Endothelial cell of umbilical vein (primary cell): ENCODE results near the gene CD163. TPM values are rescaled to one million over a fixed set of nuclear protein-coding genes. Genes with fewer than 3 reads are reported as not detected.

ENCODE experiments used
- BruUV-seq: library from RNA; stranded (reverse); fragments of 400-500 nt; replicated peaks from 2 replicates; lab custom pipeline; 2021; lab: Mats Ljungman, UMichigan
- CTCF ChIA-PET: fragments of 300-600, 350-600 bp; sonication (Branson Sonifier 250); formaldehyde crosslinking; loops from one replicate; lab custom pipeline; 2021; ENCODE audit warnings: antibody characterized with exemption, inconsistent platforms; lab: Charles Lee
- POLR2A ChIA-PET: fragments of 300-600, 350-600 bp; sonication (Branson Sonifier 250); formaldehyde crosslinking; loops from one replicate; lab custom pipeline; 2021; ENCODE audit warnings: antibody characterized with exemption, inconsistent platforms; lab: Charles Lee
- DNase-seq: peaks from one replicate; pipeline ENCODE4 v3.0.0-alpha.2; 2011; ENCODE audit warnings: low read depth, low spot score
- FAIRE-seq: peaks from 2 replicates; lab custom pipeline; 2011; peaks lifted over from hg19 to GRCh38; lab: Jason Lieb, UNC
- H2AFZ ChIP-seq: 2 replicates; pipeline ENCODE4 v1.6.0; 2012; ENCODE audit warnings: low read depth, low read length, control low read depth, inconsistent platforms
- H3K27ac ChIP-seq: 2 replicates; pipeline ENCODE4 v1.5.1; 2011; ENCODE audit warnings: low read depth, mild to moderate bottlenecking, control low read depth, low read length, moderate library complexity; ENCODE audit not compliant: insufficient read depth
- H3K27me3 ChIP-seq, 2 experiments: 2 replicates each; pipeline versions ENCODE4 v1.6.0 to v1.6.1; 2011; ENCODE audit warnings: low read length in 2 of 2, mixed read lengths in 1 of 2; ENCODE audit not compliant: control insufficient read depth in 2 of 2, insufficient read depth in 2 of 2
- H3K36me3 ChIP-seq, 2 experiments: 2 replicates in 1 of 2; 3 replicates in 1 of 2; pipeline ENCODE4 v1.5.1; 2011; ENCODE audit warnings: low read length in 2 of 2, mild to moderate bottlenecking in 1 of 2, moderate library complexity in 1 of 2; ENCODE audit not compliant: control insufficient read depth in 2 of 2, insufficient read depth in 2 of 2; ENCODE audit errors: extremely low read depth in 1 of 2
- H3K4me1 ChIP-seq: 3 replicates; pipeline ENCODE4 v1.5.1; 2011; ENCODE audit warnings: mild to moderate bottlenecking, low read length; ENCODE audit not compliant: control insufficient read depth, insufficient read depth; ENCODE audit errors: extremely low read depth
- H3K4me2 ChIP-seq: 2 replicates; pipeline ENCODE4 v1.6.1; 2011; ENCODE audit warnings: low read length, control low read depth, mixed read lengths; ENCODE audit not compliant: insufficient read depth
- H3K4me3 ChIP-seq, 3 experiments: fragments of 200-600 bp in 1 of 3; sonication (generic), shearing (Covaris generic) in 1 of 3; replicated peaks in 1 of 3; 2 replicates each; pipeline ENCODE4 v1.5.1; 2011 to 2016; ENCODE audit warnings: control low read depth in 3 of 3, low read length in 3 of 3, mild to moderate bottlenecking in 2 of 3, inconsistent platforms in 1 of 3, low read depth in 1 of 3, moderate library complexity in 1 of 3; ENCODE audit not compliant: insufficient read depth in 1 of 3
- H3K79me2 ChIP-seq: 2 replicates; pipeline ENCODE4 v1.6.0; 2012; ENCODE audit warnings: low read length, inconsistent platforms; ENCODE audit not compliant: control insufficient read depth, insufficient read depth
- H3K9ac ChIP-seq: replicated peaks from 2 replicates; pipeline ENCODE3; 2011; ENCODE audit warnings: low read length, control low read depth; ENCODE audit not compliant: insufficient read depth; ENCODE audit errors: extremely low read depth
- H3K9me1 ChIP-seq: replicated peaks from 3 replicates; pipeline ENCODE4 v1.6.0; 2011; ENCODE audit warnings: mild to moderate bottlenecking, low read length; ENCODE audit not compliant: control insufficient read depth, insufficient read depth; ENCODE audit errors: extremely low read depth
- H3K9me3 ChIP-seq: replicated peaks from 2 replicates; pipeline ENCODE4 v1.5.1; 2012; ENCODE audit warnings: low read length, inconsistent platforms; ENCODE audit not compliant: control insufficient read depth, insufficient read depth
- H4K20me1 ChIP-seq: replicated peaks from 2 replicates; pipeline ENCODE3; 2011; ENCODE audit warnings: mild to moderate bottlenecking, low read length; ENCODE audit not compliant: control insufficient read depth, insufficient read depth; ENCODE audit errors: extremely low read depth
- CTCF ChIP-seq, 2 donors: IDR thresholded peaks; 1 replicate in 1 of 2; 2 replicates in 1 of 2; pipeline ENCODE4 v1.5.1; 2011; ENCODE audit warnings: low read length in 2 of 2, mild to moderate bottlenecking in 2 of 2, moderate library complexity in 2 of 2, control low read depth in 1 of 2, inconsistent platforms in 1 of 2, low read depth in 1 of 2; ENCODE audit not compliant: insufficient read depth in 1 of 2; ENCODE audit errors: extremely low read depth in 1 of 2
- EZH2 ChIP-seq: IDR thresholded peaks from 2 replicates; pipeline ENCODE4 v1.6.1; 2012; ENCODE audit warnings: borderline replicate concordance, low read depth, mild to moderate bottlenecking, moderate library complexity, low read length, inconsistent platforms; ENCODE audit not compliant: severe bottlenecking
- FOS ChIP-seq: IDR thresholded peaks from 2 replicates; pipeline ENCODE4 v1.6.1; 2011; ENCODE audit warnings: mild to moderate bottlenecking, low read length, moderate library complexity, borderline replicate concordance; ENCODE audit not compliant: insufficient read depth
- GATA2 ChIP-seq: IDR thresholded peaks from 2 replicates; pipeline ENCODE4 v1.7.0; 2011; ENCODE audit warnings: low read depth, mild to moderate bottlenecking, moderate library complexity, mixed read lengths, low read length; ENCODE audit not compliant: insufficient read length, insufficient read depth
- JUN ChIP-seq: IDR thresholded peaks from 2 replicates; pipeline ENCODE4 v1.6.1; 2011; ENCODE audit warnings: borderline replicate concordance, low read depth; ENCODE audit not compliant: insufficient read length, insufficient read depth
- MAX ChIP-seq: IDR thresholded peaks from 2 replicates; pipeline ENCODE4 v1.6.1; 2011; ENCODE audit not compliant: insufficient read depth, insufficient read length
- MYC ChIP-seq: IDR thresholded peaks from one replicate; pipeline ENCODE4 v1.6.1; 2011; ENCODE audit warnings: mild to moderate bottlenecking, low read depth, low read length
- POLR2A ChIP-seq: IDR thresholded peaks from 2 replicates; pipeline ENCODE4 v1.6.1; 2012; ENCODE audit warnings: low read depth, mild to moderate bottlenecking, control low read depth, low read length
- POLR2AphosphoS5 ChIP-seq: IDR thresholded peaks from 2 replicates; pipeline ENCODE4 v1.6.1; 2012; ENCODE audit warnings: low read depth, mild to moderate bottlenecking, control low read depth, low read length, moderate library complexity; ENCODE audit not compliant: insufficient read depth
- dilution Hi-C: fragments of 300-500 bp; cut with MboI; formaldehyde crosslinking; loops from one replicate; pipeline ENCODE4 v1.15.0; 2019; ENCODE audit warnings: low sequenced_read_pairs; ENCODE audit not compliant: extremely low pct_ligation_motif_present
- intact Hi-C: fragments of 100-400 bp; cut with micrococcal nuclease; formaldehyde crosslinking; loops from one replicate; pipeline ENCODE4 v1.10.0; 2022
- polyA plus RNA-seq, 4 experiments: library from polyadenylated mRNA; depleted of rRNA in 3 of 4; stranded (reverse) in 3 of 4; unstranded in 1 of 4; fragments of >200 nt; gene quantifications; 2 replicates each; pipeline versions ENCODE4 v1.2.1 to v1.2.3, GENCODE V29; 2011 to 2012; ENCODE audit warnings: missing spikeins in 1 of 4
- total RNA-seq: library from RNA; stranded (reverse); gene quantifications from 2 replicates; pipeline ENCODE4 v1.2.3, GENCODE V29; 2021

The CD163 gene
- total and polyA plus RNA-seq, 2 donors (not counting 3 experiments of a cell fraction or from before 2014, with no cell fraction given), result not detected

GRCh38 chr12:7431993-7432685, 71.4 kb downstream of the CD163 start:
- DNase-seq (peak; percentile 5), FAIRE-seq (no peak)
- Histone ChIP-seq H3K4me2 (peak overlapping the region; percentile 55), H3K9me3 (no peaks in the 10 kb centered on the region), H3K4me1 (peaks cover 41% of the 10 kb centered on the region), H3K36me3 (no peaks in the 10 kb centered on the region), H3K27me3 (no peaks in the 10 kb centered on the region), H3K4me3 (no peak overlapping the region), H3K27ac (peak overlapping the region; percentile 93), H3K9me1 (no peaks in the 10 kb centered on the region), H2AFZ (no peak overlapping the region), H4K20me1 (no peaks in the 10 kb centered on the region), H3K9ac (no peak overlapping the region), H3K79me2 (no peaks in the 10 kb centered on the region)
- no TSS peak for BruUV-seq
- TF ChIP-seq MYC (no peak), POLR2AphosphoS5 (no peak), GATA2 (no peak), MAX (no peak), JUN (no peak), POLR2A (no peak), EZH2 (no peak), CTCF (IDR thresholded peaks at IDR 0.05; ENCODE audit: extremely low read depth in 1 of 2, insufficient read depth in 1 of 2, low read depth in 1 of 2, low read length in 2 of 2) (no peak), FOS (no peak)
- dilution Hi-C loops (no loop called here), intact Hi-C loops (loop anchor here (2.0 to 10.0 kb wide), 2 partner anchors 83 to 1427 kb away; no protein-coding TSS in a partner anchor)
- ChIA-PET POLR2A (no interaction called here), CTCF (no interaction called here)

Other genes starting within 250 kb of the CD163 start
- gene ACSM4, start 199.7 kb downstream of the CD163 start, total RNA-seq, result not detected in 2 replicates
- gene ACSM4, start 199.7 kb downstream of the CD163 start, polyA plus RNA-seq, result not detected in 2 replicates
- 7.5 and 10.7 TPM in 2 replicates for gene CD163L1, start 59.6 kb downstream of the CD163 start, total RNA-seq
- gene CD163L1, start 59.6 kb downstream of the CD163 start, polyA plus RNA-seq, result 1.9 and 2.8 TPM in 2 replicates
- not detected in 2 replicates for gene APOBEC1, start 162.1 kb upstream of the CD163 start, total RNA-seq
- not detected in 2 replicates for gene APOBEC1, start 162.1 kb upstream of the CD163 start, polyA plus RNA-seq
- gene GDF3, start 192.0 kb upstream of the CD163 start, total RNA-seq, result 4.1 and 5.0 TPM in 2 replicates
- gene GDF3, start 192.0 kb upstream of the CD163 start, polyA plus RNA-seq, result 3.1 and 3.2 TPM in 2 replicates
- gene DPPA3, start 207.7 kb upstream of the CD163 start, total RNA-seq, result not detected in 2 replicates
- not detected in 2 replicates for gene DPPA3, start 207.7 kb upstream of the CD163 start, polyA plus RNA-seq
- gene CLEC4C, start 243.6 kb upstream of the CD163 start, total RNA-seq, result not detected in 2 replicates
- gene CLEC4C, start 243.6 kb upstream of the CD163 start, polyA plus RNA-seq, result not detected in 2 replicates